ENCODE data around the gene ZXDC. TPM values are rescaled to one million over a fixed set of nuclear protein-coding genes. Genes with fewer than 3 reads are reported as not detected.

ZXDC gene
- total and polyA plus RNA-seq, 11 donors = 8.7 to 40.3 (median 19.3) TPM

DNA sequence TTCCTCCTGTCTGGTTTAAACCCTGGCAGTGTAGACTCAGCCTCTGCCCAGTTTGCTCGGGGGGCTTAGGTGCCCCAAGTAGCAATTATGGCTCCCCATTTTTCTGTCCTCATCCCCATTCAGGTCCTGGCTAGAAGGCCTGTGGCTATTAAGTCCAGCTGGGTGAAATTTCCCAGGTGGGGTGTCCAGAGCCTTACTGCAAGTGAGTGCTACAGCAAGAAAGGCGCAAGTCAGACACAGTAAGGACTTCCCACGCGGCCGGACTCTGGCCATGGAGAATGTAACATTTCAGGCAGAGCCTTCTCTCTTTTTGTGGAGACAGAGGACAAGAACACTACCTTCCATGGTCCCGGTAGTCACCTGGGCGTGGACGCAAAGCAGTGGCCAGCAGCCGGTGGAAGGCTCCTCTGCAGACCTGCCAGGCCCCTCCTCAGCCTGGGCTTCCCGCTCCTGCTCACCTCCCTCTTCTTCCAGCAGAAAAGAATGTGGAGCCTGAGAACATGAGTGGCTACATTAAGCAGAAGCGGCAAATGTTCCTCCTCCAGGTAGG, 57.6 kb downstream of the ZXDC start:
- WGBS, 4 donors = 85 to 89% (median 88%) methylated on average over 11 of the region's 11 CpGs
- TF ChIP-seq, protein P1, sequence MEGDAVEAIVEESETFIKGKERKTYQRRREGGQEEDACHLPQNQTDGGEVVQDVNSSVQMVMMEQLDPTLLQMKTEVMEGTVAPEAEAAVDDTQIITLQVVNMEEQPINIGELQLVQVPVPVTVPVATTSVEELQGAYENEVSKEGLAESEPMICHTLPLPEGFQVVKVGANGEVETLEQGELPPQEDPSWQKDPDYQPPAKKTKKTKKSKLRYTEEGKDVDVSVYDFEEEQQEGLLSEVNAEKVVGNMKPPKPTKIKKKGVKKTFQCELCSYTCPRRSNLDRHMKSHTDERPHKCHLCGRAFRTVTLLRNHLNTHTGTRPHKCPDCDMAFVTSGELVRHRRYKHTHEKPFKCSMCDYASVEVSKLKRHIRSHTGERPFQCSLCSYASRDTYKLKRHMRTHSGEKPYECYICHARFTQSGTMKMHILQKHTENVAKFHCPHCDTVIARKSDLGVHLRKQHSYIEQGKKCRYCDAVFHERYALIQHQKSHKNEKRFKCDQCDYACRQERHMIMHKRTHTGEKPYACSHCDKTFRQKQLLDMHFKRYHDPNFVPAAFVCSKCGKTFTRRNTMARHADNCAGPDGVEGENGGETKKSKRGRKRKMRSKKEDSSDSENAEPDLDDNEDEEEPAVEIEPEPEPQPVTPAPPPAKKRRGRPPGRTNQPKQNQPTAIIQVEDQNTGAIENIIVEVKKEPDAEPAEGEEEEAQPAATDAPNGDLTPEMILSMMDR (IDR thresholded peaks at IDR 0.05) = no peak
- no peak for TF ChIP-seq POLR2A (IDR thresholded peaks at IDR 0.05)
- H3K4me3 ChIP-seq = no peak overlapping the region
- no peak for ATAC-seq
- peaks cover 10 to 58% (median 24%) of the 10 kb centered on the region in 9 donors for H3K27me3 ChIP-seq
- H3K9me3 ChIP-seq = no peaks in the 10 kb centered on the region
- intact Hi-C loops (cut with DNase I) = no loop called here
- no peak overlapping the region for H3K27ac ChIP-seq
- H3K4me1 ChIP-seq = peaks cover 0 to 6% (median 0%) of the 10 kb centered on the region in 12 donors
- DNase-seq = no peak
- H3K36me3 ChIP-seq = no peaks in the 10 kb centered on the region

DNA sequence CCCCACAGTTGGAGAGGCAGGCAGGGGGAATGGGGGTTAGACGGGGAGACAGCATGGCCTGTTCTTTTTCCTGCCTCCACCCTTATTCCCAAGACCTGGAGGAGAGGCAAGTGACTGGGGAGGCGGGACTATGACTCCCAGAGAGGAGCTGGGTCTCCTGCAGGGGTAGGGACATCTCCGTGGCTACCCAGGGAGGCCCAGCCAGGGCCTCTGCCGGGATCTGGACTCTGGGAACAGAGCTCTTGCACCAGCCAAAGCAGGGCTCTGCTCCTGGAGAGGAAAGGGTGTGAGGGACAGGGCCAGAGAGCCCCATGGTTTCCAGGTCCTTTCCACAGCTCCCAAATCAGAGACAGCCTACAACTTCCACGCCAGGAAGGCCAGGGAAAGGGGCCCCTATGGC, 58.2 kb downstream of the ZXDC start:
- DNase-seq (no peak), ATAC-seq (no peak)
- H3K4me1 ChIP-seq = peaks cover 0 to 6% (median 0%) of the 10 kb centered on the region in 12 donors
- intact Hi-C loops (cut with DNase I) = no loop called here
- H3K4me3 ChIP-seq = no peak overlapping the region
- no peak for TF ChIP-seq POLR2A (IDR thresholded peaks at IDR 0.05)
- TF ChIP-seq, protein P1 (IDR thresholded peaks at IDR 0.05) = no peak
- H3K27ac ChIP-seq = no peak overlapping the region
- peaks cover 10 to 58% (median 25%) of the 10 kb centered on the region in 9 donors for H3K27me3 ChIP-seq
- H3K9me3 ChIP-seq = no peaks in the 10 kb centered on the region
- no peaks in the 10 kb centered on the region for H3K36me3 ChIP-seq
- 35 to 64% (median 54%) methylated on average over 2 to 5 of the region's 5 CpGs for WGBS, 4 donors

DNA sequence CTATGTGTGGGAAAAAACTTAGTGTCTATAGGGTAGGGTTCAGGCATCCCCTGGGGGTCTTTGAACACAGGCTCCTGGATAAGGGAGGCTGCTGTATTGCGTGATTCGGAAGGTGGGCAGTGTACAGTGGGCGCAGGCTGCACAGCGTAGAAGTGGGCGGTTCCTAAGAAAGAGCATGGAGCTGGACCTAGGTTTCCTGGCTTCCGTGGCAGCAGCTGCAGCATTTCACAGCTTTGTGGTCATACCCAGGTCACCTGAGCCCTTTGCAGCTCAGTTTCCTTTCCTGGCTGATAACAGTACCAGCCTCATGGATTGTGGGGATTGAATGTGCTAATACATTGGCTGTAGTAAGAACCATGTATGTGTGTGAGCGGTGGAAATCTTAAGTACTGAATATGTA, 58.7 kb downstream of the ZXDC start:
- Histone ChIP-seq H3K27me3 (peaks cover 10 to 58% (median 25%) of the 10 kb centered on the region in 9 donors), H3K27ac (no peak overlapping the region), H3K9me3 (no peaks in the 10 kb centered on the region), H3K4me1 (peaks cover 0 to 6% (median 0%) of the 10 kb centered on the region in 12 donors), H3K36me3 (no peaks in the 10 kb centered on the region), H3K4me3 (no peak overlapping the region)
- no peak for ATAC-seq
- no peak for TF ChIP-seq POLR2A (IDR thresholded peaks at IDR 0.05)
- TF ChIP-seq, protein P1 (IDR thresholded peaks at IDR 0.05) = no peak
- DNase-seq = no peak
- WGBS, 4 donors = 79 to 86% (median 82%) methylated on average over 7 of the region's 7 CpGs
- intact Hi-C loops (cut with DNase I) = no loop called here

GRCh38 chr3:126415661-126416591, 59.8 kb downstream of the ZXDC start:
- no peak for TF ChIP-seq POLR2A (IDR thresholded peaks at IDR 0.05)
- TF ChIP-seq, protein P1 (IDR thresholded peaks at IDR 0.05) = no peak
- DNase-seq = no peak

More at GRCh38 chr3:126415661-126416591, 59.8 kb downstream of the ZXDC start:
- Histone ChIP-seq H3K4me3 (no peak overlapping the region), H3K36me3 (no peaks in the 10 kb centered on the region), H3K27ac (no peak overlapping the region), H3K27me3 (peaks cover 10 to 58% (median 25%) of the 10 kb centered on the region in 9 donors), H3K4me1 (peaks cover 0 to 6% (median 0%) of the 10 kb centered on the region in 12 donors), H3K9me3 (no peaks in the 10 kb centered on the region)
- WGBS, 4 donors = 35 to 51% (median 43%) methylated on average over 50 to 61 of the region's 61 CpGs
- intact Hi-C loops (cut with DNase I) = no loop called here
- ATAC-seq = no peak
